Measurements from ENCODE around the gene BRI3. TPM values are rescaled to one million over a fixed set of nuclear protein-coding genes. Genes with fewer than 3 reads are reported as not detected.

The BRI3 gene
- total and polyA plus RNA-seq, 9 of the 15 experiments (the other 6 are each of a cell fraction or from before 2014, with no cell fraction given), result 4.3 to 57.4 (median 18.6) TPM

- CTCF ChIA-PET (ENCODE audit: low intra/inter-chr PET ratio), result no interaction called here
- H2AFZ ChIP-seq (ENCODE audit: low read depth, low read length), result no peak overlapping the region
- H3K9ac ChIP-seq (ENCODE audit: insufficient read depth in 1 of 2, low read depth in 2 of 2, low read length in 2 of 2), result no peak overlapping the region
- no peak for TF ChIP-seq FOXJ2 (tag; IDR thresholded peaks at IDR 0.05)
- TF ChIP-seq DACH1 (IDR thresholded peaks at IDR 0.05; ENCODE audit: partially characterized antibody), result no peak
- TF ChIP-seq C11orf30 (IDR thresholded peaks at IDR 0.05; ENCODE audit: low read depth), result no peak
- TF ChIP-seq RNF219 (CRISPR knock-in tag; IDR thresholded peaks at IDR 0.05), result no peak
- no peak for ATAC-seq
- in situ Hi-C loops (cut with MboI) (no loop called here), intact Hi-C loops (cut with micrococcal nuclease) (loop anchor here (5.0 kb wide), 1 partner anchor 76 kb away; no protein-coding TSS in a partner anchor)
- H3K4me2 ChIP-seq (ENCODE audit: insufficient read depth, low read length), result no peak overlapping the region
- no peak overlapping the region for H3K4me3 ChIP-seq
- H3K4me1 ChIP-seq (replicated peaks in 1 of 2; ENCODE audit: control insufficient read depth in 2 of 2, insufficient read depth in 2 of 2, low read length in 2 of 2), result peaks cover 0 to 14% of the 10 kb centered on the region in 2 experiments; a peak in 2 of 5 replicates
- H3K9me3 ChIP-seq (replicated peaks; ENCODE audit: control insufficient read depth, insufficient read depth, low read depth, low read length), result no peaks in the 10 kb centered on the region
- no peaks in the 10 kb centered on the region for H3K27me3 ChIP-seq (ENCODE audit: control insufficient read depth in 2 of 2, insufficient read depth in 2 of 2, low read length in 2 of 2)
- no peaks in the 10 kb centered on the region for H3K36me3 ChIP-seq (ENCODE audit: control insufficient read depth, insufficient read depth, low read length)
- FAIRE-seq, result no peak
- H3K27ac ChIP-seq (ENCODE audit: extremely low read depth, low read depth, low read length), result no peak overlapping the region
- no peak for DNase-seq (ENCODE audit: extremely low read depth in 1 of 4, low spot score in 3 of 4)
- BruUV-seq (replicated peaks), result no TSS peak
- H3K9me1 ChIP-seq (ENCODE audit: control insufficient read depth, insufficient read depth, low read length), result no peaks in the 10 kb centered on the region
- no peaks in the 10 kb centered on the region for H3K79me2 ChIP-seq (ENCODE audit: control insufficient read depth, insufficient read depth, low read length)
- H4K20me1 ChIP-seq (replicated peaks; ENCODE audit: control insufficient read depth, insufficient read depth, low read length), result no peaks in the 10 kb centered on the region
- POLR2A ChIA-PET, result interaction anchor here (0.6 kb wide), 1 partner anchor 31 kb away, joined by 3 read pairs; no protein-coding TSS in a partner anchor
- 83% methylated on average over 1 of the region's 4 CpGs for WGBS (ENCODE audit: insufficient coverage, low coverage, missing lambda C conversion rate)
Observed at GRCh38 chr7:98242934-98243333, 38.6 kb upstream of the BRI3 start.
